Aorta (tissue), 5 donors: ENCODE data around the gene APBA1. TPM values are rescaled to one million over a fixed set of nuclear protein-coding genes. Genes with fewer than 3 reads are reported as not detected.
"Not testable (repeated sequence)": the region's sequence is repeated elsewhere in the genome, so short reads cannot be mapped to it uniquely, and the experiment has no call there.

Experiments used
- ATAC-seq: fragments of 200-7000 bp; cut with Tn5 transposase; one replicate; pipeline ENCODE4 v1.9.1; 2022; ENCODE audit warnings: moderate library complexity; ENCODE audit not compliant: low FRiP score
- DNase-seq, 2 donors: peaks; one replicate each; pipeline ENCODE4 v3.0.0-alpha.2; 2020
- H3K27ac ChIP-seq, 2 donors: one replicate each; pipeline ENCODE4 v1.5.1; 2013; ENCODE audit warnings: low read length in 2 of 2, mild to moderate bottlenecking in 2 of 2, moderate library complexity in 2 of 2, control low read depth in 1 of 2, inconsistent platforms in 1 of 2, low read depth in 1 of 2
- H3K27me3 ChIP-seq, 2 donors: one replicate each; pipeline ENCODE4 v1.6.1; 2013; ENCODE audit warnings: control low read depth in 1 of 2, low read length in 1 of 2, mild to moderate bottlenecking in 1 of 2, moderate library complexity in 1 of 2; ENCODE audit not compliant: insufficient read depth in 2 of 2, control insufficient read depth in 1 of 2
- H3K36me3 ChIP-seq, 2 donors: one replicate each; pipeline ENCODE4 v1.6.1; 2013; ENCODE audit warnings: control low read depth in 1 of 2, low read length in 1 of 2, mild to moderate bottlenecking in 1 of 2; ENCODE audit not compliant: insufficient read depth in 2 of 2, control insufficient read depth in 1 of 2
- H3K4me1 ChIP-seq, 2 donors: one replicate each; pipeline ENCODE4 v1.6.1; 2013; ENCODE audit warnings: low read length in 2 of 2, control low read depth in 1 of 2, mild to moderate bottlenecking in 1 of 2, moderate library complexity in 1 of 2; ENCODE audit not compliant: insufficient read depth in 2 of 2, control insufficient read depth in 1 of 2
- H3K4me3 ChIP-seq, 2 donors: one replicate each; pipeline ENCODE4 v1.5.1; 2013; ENCODE audit warnings: low read length in 2 of 2, control low read depth in 1 of 2, mild to moderate bottlenecking in 1 of 2
- H3K9me3 ChIP-seq: one replicate; pipeline ENCODE4 v1.6.1; 2013; ENCODE audit warnings: mild to moderate bottlenecking, low read length; ENCODE audit not compliant: control insufficient read depth
- WGBS, 2 donors: extraction: QIAGEN DNeasy Blood & Tissue Kit; methylation state at CpG; one replicate each; pipeline ENCODE4 v1.1.7; 2013; 5-methylcytosine and 5-hydroxymethylcytosine counted together
- intact Hi-C, 2 donors: fragments of 100-400 bp; cut with DNase I; formaldehyde crosslinking; loops; one replicate each; pipeline versions ENCODE4 v1.14.2 to v1.15.0; 2022
- polyA plus RNA-seq, 2 donors: library from polyadenylated mRNA; stranded (reverse); fragments of 200-250 nt; gene quantifications; one replicate each; pipeline ENCODE4 v1.2.3, GENCODE V29; 2013
- total RNA-seq, 2 donors: library from RNA; stranded (reverse); fragmentation: NEBNext Ultra II Directional; extraction: Animal tissue kit (Norgen Biotek cat#: 25700); gene quantifications; one replicate each; pipeline ENCODE4 v1.2.1, GENCODE V29; 2021
- donor health status: healthy with polysubstance abuse.
- donor health status: Bipolar disorder and iron deficiency.
- donor health status: DM: no; HTN: no; CAD: no.
- donor health status: DM: no; HTN: no; CAD: no.
- donor health status: DM: yes; HTN: yes; CAD: no.

The APBA1 gene
- total and polyA plus RNA-seq, 4 donors, result 1.9 to 12.6 (median 7.9) TPM

DNA sequence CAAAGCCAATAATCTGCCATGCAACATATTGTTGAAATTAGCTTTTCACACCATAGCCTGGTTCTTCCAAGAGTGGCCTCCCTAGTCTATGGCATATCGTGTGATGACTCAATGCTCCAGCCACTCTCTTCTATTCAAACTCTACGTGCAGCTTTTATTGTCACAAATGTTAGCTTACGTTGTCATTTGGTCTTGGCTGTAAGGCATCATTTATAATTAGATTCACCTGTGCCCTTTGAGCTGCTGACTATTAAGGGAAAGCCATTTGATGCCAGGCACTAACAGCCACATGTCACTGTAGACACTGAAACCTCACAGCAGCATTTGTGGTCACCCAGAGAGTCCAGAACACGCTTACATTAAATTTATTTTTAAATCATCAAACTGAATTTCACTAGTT is 66.8 kb downstream of the APBA1 start:
- WGBS, 2 donors, result 75 to 90% methylated on average over 4 of the region's 4 CpGs
- Histone ChIP-seq H3K9me3 (no peaks in the 10 kb centered on the region), H3K4me1 (no peaks in the 10 kb centered on the region), H3K27me3 (no peaks in the 10 kb centered on the region), H3K4me3 (no peak overlapping the region), H3K36me3 (no peaks in the 10 kb centered on the region), H3K27ac (no peak overlapping the region)
- DNase-seq (no peak), ATAC-seq (no peak)
- intact Hi-C loops, result no loop called here

DNA sequence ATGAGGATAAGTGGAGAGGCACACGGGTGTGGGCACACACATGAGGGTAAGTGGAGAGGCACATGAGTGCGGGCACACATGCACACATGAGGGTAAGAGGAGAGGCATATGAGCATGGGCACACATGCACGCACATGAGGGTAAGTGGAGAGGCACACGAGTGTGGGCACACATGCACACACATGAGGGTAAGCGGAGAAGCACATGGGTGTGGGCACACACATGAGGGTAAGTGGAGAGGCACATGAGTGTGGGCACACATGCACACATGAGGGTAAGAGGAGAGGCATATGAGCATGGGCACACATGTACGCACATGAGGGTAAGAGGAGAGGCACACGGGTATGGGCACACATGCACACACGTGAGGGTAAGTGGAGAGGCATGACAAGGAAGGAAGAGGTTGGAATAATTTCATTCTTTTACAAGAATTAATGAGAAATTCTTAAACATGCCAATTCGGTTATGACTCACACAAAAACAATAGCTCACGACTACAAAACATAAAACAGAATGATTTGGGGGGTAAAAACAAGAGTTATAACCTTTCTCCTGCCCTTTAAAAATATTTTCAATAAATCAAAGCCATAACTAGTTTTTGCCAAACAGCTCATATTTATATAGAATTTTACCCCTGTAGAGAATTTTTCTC is 67.5 kb downstream of the APBA1 start:
- no peaks in the 10 kb centered on the region for H3K27me3 ChIP-seq
- intact Hi-C loops, result no loop called here
- ATAC-seq (no peak), DNase-seq (no peak)
- WGBS, 2 donors, result 83 to 90% methylated on average over 10 of the region's 10 CpGs
- H3K4me3 ChIP-seq, result no peak overlapping the region
- H3K4me1 ChIP-seq, result peaks cover 0 to 3% of the 10 kb centered on the region in 2 donors
- H3K27ac ChIP-seq, result no peak overlapping the region
- H3K9me3 ChIP-seq, result no peaks in the 10 kb centered on the region
- no peaks in the 10 kb centered on the region for H3K36me3 ChIP-seq

DNA sequence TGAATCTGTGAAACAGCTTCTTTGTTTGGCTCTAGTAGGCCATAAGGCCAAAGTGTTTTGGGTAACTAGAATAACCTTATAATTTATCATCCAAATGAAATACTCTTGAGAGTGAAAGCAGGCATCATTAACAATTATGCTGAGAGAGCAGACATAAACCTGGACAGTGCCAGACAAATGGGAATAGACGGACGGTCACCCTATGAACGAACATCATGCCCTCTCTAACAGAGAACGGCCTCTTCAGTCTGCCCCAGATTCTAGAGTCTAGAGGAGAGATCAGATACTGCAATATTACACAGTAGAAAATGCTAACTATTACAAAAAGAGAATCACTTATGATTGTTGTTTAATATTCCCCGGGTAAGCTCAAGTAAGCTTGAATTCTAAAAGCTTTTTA is 68.5 kb downstream of the APBA1 start:
- no peaks in the 10 kb centered on the region for H3K27me3 ChIP-seq
- no peak overlapping the region for H3K4me3 ChIP-seq
- H3K4me1 ChIP-seq, result peaks cover 0 to 3% of the 10 kb centered on the region in 2 donors
- DNase-seq (no peak), ATAC-seq (no peak)
- WGBS, 2 donors, result 95% methylated on average over 5 of the region's 5 CpGs
- H3K9me3 ChIP-seq, result no peaks in the 10 kb centered on the region
- H3K36me3 ChIP-seq, result no peaks in the 10 kb centered on the region
- H3K27ac ChIP-seq, result no peak overlapping the region
- intact Hi-C loops, result no loop called here

DNA sequence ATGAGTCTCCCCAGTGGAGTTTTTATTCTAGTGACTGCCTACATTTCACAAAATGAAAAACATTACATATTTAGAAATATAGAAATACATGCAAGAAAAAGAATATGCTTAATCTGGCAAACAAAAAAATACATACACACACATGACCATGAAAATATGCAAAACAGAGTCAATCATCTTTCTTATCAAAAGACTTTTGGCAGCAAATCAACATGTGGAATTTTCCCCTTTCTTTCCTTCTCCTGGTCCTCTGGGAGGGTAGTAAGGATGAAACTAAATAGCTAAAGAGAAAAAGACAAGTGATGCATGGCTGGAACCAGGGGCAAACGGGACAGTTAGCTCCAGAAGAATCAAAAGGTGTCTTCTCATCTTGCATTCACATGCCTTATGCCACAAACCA is 69.4 kb downstream of the APBA1 start:
- Histone ChIP-seq H3K36me3 (no peaks in the 10 kb centered on the region), H3K9me3 (no peaks in the 10 kb centered on the region), H3K27me3 (no peaks in the 10 kb centered on the region), H3K4me3 (no peak overlapping the region), H3K27ac (no peak overlapping the region), H3K4me1 (peaks cover 0 to 3% of the 10 kb centered on the region in 2 donors)
- DNase-seq, result no peak
- intact Hi-C loops, result no loop called here
- 57 to 75% methylated on average over 1 of the region's 1 CpG for WGBS, 2 donors
- no peak for ATAC-seq

DNA sequence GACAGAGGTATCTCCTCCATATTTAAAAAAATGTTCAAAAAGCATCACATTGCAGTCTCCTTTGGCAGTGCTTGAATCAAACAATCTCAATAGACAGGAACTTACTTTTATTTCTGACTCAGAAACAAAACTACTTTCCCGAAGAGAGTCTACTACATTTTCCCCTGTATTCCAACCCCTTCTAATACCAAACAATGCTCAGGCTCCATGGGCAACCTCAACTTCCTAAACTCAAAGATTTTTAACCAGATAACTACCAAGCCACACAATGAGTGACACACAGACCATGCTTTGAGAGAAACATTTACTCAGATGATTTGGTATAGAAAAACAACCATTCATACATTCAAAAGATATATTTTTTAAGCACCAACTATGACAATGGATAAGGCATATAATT is 70.5 kb downstream of the APBA1 start:
- WGBS, 2 donors, result 28 to 42% methylated on average over 1 of the region's 1 CpG
- no peak for ATAC-seq
- Histone ChIP-seq H3K36me3 (no peaks in the 10 kb centered on the region), H3K9me3 (no peaks in the 10 kb centered on the region), H3K27me3 (no peaks in the 10 kb centered on the region), H3K4me1 (peaks cover 0 to 3% of the 10 kb centered on the region in 2 donors), H3K4me3 (no peak overlapping the region), H3K27ac (no peak overlapping the region)
- no peak for DNase-seq
- intact Hi-C loops, result no loop called here

DNA sequence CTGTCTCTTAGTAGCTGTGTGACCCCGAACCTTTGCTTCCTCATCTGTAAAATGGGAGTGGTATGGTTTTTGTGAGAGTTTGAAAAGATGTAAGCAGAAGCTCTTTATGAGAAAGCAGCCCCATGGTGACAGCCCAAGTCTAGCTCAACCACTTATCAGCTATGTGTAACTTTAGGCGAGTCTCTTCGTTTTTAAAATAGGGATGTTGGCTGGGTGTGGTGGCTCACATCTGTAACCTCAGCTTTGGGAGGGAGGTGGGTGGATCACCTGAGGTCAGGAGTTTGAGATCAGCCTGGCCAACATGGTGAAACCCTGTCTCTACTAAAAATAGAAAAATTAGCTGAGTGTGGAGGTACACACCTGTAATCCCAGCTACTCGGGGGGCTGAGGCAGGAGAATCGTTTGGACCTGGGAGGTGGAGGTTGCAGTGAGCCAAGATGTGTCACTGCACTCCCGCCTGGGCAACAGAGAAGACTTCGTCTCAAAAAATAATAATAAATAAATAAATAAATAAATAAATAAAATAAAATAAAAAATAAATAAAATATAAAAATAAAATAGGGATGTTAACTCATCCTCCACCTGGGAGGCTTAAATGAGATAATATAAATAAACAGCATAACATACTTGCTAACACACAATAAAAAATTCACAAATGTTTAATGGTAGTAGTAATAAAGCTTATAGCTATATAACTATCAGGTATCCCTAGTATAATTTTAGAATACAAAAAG is 71.7 kb downstream of the APBA1 start:
- Histone ChIP-seq H3K9me3 (no peaks in the 10 kb centered on the region), H3K27me3 (no peaks in the 10 kb centered on the region), H3K27ac (no peak overlapping the region), H3K4me3 (no peak overlapping the region), H3K4me1 (peaks cover 0 to 3% of the 10 kb centered on the region in 2 donors), H3K36me3 (no peaks in the 10 kb centered on the region)
- 86 to 94% methylated on average over 7 of the region's 7 CpGs for WGBS, 2 donors
- DNase-seq, result no peak
- intact Hi-C loops, result no loop called here
- no peak for ATAC-seq

DNA sequence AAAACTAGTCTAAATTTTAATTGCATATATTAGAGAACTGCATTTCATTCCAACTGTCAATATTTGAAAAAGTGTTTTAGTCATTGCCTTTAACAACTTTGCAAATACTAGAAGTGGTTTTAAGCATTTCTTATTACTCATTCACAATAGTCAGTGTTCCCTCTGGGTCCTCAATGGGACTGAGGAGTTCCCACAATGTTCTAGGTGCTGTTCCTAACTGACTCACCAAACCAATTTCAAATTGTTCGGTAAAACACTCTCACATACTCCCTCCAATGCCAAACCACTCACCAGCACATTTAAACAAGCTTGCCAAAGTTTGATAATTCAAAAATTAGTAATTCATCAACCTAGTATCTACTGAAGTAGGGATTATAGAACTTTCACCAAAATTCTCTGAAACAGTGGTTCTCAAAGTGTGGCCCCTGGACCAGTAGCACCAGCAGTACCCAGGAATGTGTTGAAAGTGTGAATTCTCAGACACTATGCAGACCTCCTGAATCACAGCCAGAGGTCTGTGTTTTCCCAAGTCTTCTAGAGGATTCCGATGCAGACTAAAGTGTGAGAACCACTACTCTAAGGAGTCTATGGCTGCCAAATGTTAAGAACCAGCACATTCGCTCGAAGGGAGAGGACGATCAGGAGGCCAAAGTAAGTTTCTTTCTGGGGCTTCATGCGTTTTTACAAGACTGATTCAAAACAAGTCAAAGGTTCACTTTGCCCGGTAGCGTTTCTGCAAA is 72.8 kb downstream of the APBA1 start:
- no peak overlapping the region for H3K27ac ChIP-seq
- H3K4me3 ChIP-seq, result no peak overlapping the region
- ATAC-seq (no peak), DNase-seq (no peak)
- peaks cover 0 to 3% of the 10 kb centered on the region in 2 donors for H3K4me1 ChIP-seq
- 7 to 11% methylated on average over 8 of the region's 8 CpGs for WGBS, 2 donors
- H3K27me3 ChIP-seq, result no peaks in the 10 kb centered on the region
- intact Hi-C loops, result no loop called here
- H3K9me3 ChIP-seq, result no peaks in the 10 kb centered on the region
- no peaks in the 10 kb centered on the region for H3K36me3 ChIP-seq

DNA sequence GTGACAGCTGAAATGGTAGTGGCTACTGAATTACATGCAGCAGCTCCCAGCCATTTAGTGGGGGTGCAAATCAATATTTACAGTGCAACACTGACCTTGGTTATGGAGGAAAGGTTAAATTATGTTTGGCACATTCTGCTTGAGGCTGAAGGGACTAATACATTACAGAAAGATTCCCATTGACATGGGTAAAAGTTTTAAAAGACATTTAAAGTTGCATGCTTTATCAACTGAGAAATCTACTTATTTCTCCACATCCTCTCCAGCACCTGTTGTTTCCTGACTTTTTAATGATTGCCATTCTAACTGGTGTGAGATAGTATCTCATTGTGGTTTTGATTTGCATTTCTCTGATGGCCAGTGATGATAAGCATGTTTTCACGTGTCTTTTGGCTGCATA is 75.3 kb downstream of the APBA1 start:
- ATAC-seq, H3K27ac ChIP-seq, H3K4me1 ChIP-seq, H3K36me3 ChIP-seq, H3K9me3 ChIP-seq, DNase-seq, H3K27me3 ChIP-seq, H3K4me3 ChIP-seq, intact Hi-C loops: not testable (repeated sequence)
- WGBS, 2 donors, result 87 to 92% methylated on average over 1 of the region's 1 CpG
